HFFc6 (cell line): Measurements from ENCODE around the gene RGS6. TPM values are rescaled to one million over a fixed set of nuclear protein-coding genes. Genes with fewer than 3 reads are reported as not detected.

ENCODE experiments used
- DNase-seq: peaks from one replicate; pipeline ENCODE4 v3.0.0-alpha.2; 2018
- H3K27ac Mint-ChIP-seq: 2 replicates; pipeline ENCODE4 v1.8.0; 2020; ENCODE audit warnings: mild to moderate bottlenecking, mixed read lengths
- H3K27me3 Mint-ChIP-seq: 2 replicates; pipeline ENCODE4 v1.8.0; 2021; ENCODE audit warnings: mild to moderate bottlenecking, moderate library complexity, mixed read lengths; ENCODE audit not compliant: insufficient read depth
- H3K36me3 Mint-ChIP-seq: 2 replicates; pipeline ENCODE4 v1.8.0; 2021; ENCODE audit warnings: low read depth, mixed read lengths
- H3K4me1 Mint-ChIP-seq: 2 replicates; pipeline ENCODE4 v1.8.0; 2020; ENCODE audit warnings: low read depth, mixed read lengths
- H3K4me3 Mint-ChIP-seq: 2 replicates; pipeline ENCODE4 v1.8.0; 2020; ENCODE audit warnings: mild to moderate bottlenecking, moderate library complexity, mixed read lengths
- H3K9me3 Mint-ChIP-seq: 2 replicates; pipeline ENCODE4 v1.8.0; 2020; ENCODE audit warnings: mild to moderate bottlenecking, mixed read lengths
- CTCF ChIP-seq: fragments of 200-600 bp; sonication (generic); IDR thresholded peaks from 2 replicates; pipeline ENCODE4 v1.5.0; 2021; ENCODE audit warnings: antibody characterized with exemption, mild to moderate bottlenecking
- total RNA-seq, 6 experiments: library from RNA; stranded (reverse); fragmentation: NEBNext Ultra II Directional; extraction: Animal tissue kit (Norgen Biotek cat#: 25700); gene quantifications; 2 replicates in 1 of 6; 3 replicates in 5 of 6; pipeline ENCODE4 v1.2.3, GENCODE V29; 2021

The RGS6 gene
- total RNA-seq, 6 experiments from 2014 or later: not detected

GRCh38 chr14:72448212-72448611, 516.0 kb downstream of the RGS6 start:
- Mint-ChIP-seq H3K9me3 (no peaks in the 10 kb centered on the region), H3K4me1 (peaks cover 11% of the 10 kb centered on the region), H3K27me3 (peaks cover 22% of the 10 kb centered on the region), H3K27ac (no peak overlapping the region), H3K36me3 (no peaks in the 10 kb centered on the region), H3K4me3 (no peak overlapping the region)
- TF ChIP-seq CTCF: no peak
- no peak for DNase-seq

GRCh38 chr14:72450473-72451044, 518.3 kb downstream of the RGS6 start:
- TF ChIP-seq CTCF: no peak
- H3K27me3 Mint-ChIP-seq: peaks cover 25% of the 10 kb centered on the region
- H3K4me1 Mint-ChIP-seq: peaks cover 11% of the 10 kb centered on the region
- no peak overlapping the region for H3K27ac Mint-ChIP-seq
- H3K36me3 Mint-ChIP-seq: no peaks in the 10 kb centered on the region
- DNase-seq: no peak
- H3K4me3 Mint-ChIP-seq: no peak overlapping the region
- H3K9me3 Mint-ChIP-seq: no peaks in the 10 kb centered on the region

GRCh38 chr14:72451054-72451972, 519.1 kb downstream of the RGS6 start:
- H3K27ac Mint-ChIP-seq: no peak overlapping the region
- no peak for TF ChIP-seq CTCF
- no peaks in the 10 kb centered on the region for H3K36me3 Mint-ChIP-seq
- H3K9me3 Mint-ChIP-seq: no peaks in the 10 kb centered on the region
- peaks cover 11% of the 10 kb centered on the region for H3K4me1 Mint-ChIP-seq
- no peak overlapping the region for H3K4me3 Mint-ChIP-seq
- H3K27me3 Mint-ChIP-seq: peaks cover 28% of the 10 kb centered on the region
- no peak for DNase-seq

GRCh38 chr14:72452774-72453173, 520.5 kb downstream of the RGS6 start:
- H3K27me3 Mint-ChIP-seq: peaks cover 28% of the 10 kb centered on the region
- H3K36me3 Mint-ChIP-seq: no peaks in the 10 kb centered on the region
- no peak overlapping the region for H3K27ac Mint-ChIP-seq
- no peak overlapping the region for H3K4me3 Mint-ChIP-seq
- TF ChIP-seq CTCF: no peak
- no peak for DNase-seq
- H3K4me1 Mint-ChIP-seq: peaks cover 17% of the 10 kb centered on the region
- no peaks in the 10 kb centered on the region for H3K9me3 Mint-ChIP-seq

- Mint-ChIP-seq H3K4me1 (peaks cover 24% of the 10 kb centered on the region), H3K9me3 (no peaks in the 10 kb centered on the region), H3K27me3 (peaks cover 25% of the 10 kb centered on the region), H3K27ac (no peak overlapping the region), H3K36me3 (no peaks in the 10 kb centered on the region), H3K4me3 (no peak overlapping the region)
- DNase-seq: no peak
- TF ChIP-seq CTCF: no peak
Observed at GRCh38 chr14:72454388-72455160, 522.3 kb downstream of the RGS6 start.
